Thoracic aorta (tissue), 2 donors: ENCODE results near the gene NEK9. TPM values are rescaled to one million over a fixed set of nuclear protein-coding genes. Genes with fewer than 3 reads are reported as not detected.

Experiments used
- ATAC-seq: fragments of 150-250 bp; one replicate; pipeline ENCODE4 v1.8.0; 2017; ENCODE audit warnings: low read depth; ENCODE audit not compliant: insufficient number of reproducible peaks, low FRiP score
- DNase-seq: peaks from one replicate; pipeline ENCODE4 v3.0.0-alpha.2; 2020; ENCODE audit warnings: low spot score
- H3K27ac ChIP-seq, 2 donors: fragments of 200-600 bp; sonication (generic); 1 replicate in 1 of 2; 2 replicates in 1 of 2; pipeline ENCODE4 v1.5.1; 2016; ENCODE audit warnings: mild to moderate bottlenecking in 2 of 2, moderate library complexity in 2 of 2
- H3K27me3 ChIP-seq: fragments of 200-600 bp; sonication (generic); replicated peaks from 2 replicates; pipeline ENCODE4 v1.6.0; 2016; ENCODE audit warnings: mild to moderate bottlenecking; ENCODE audit not compliant: insufficient read depth
- H3K36me3 ChIP-seq: fragments of 200-600 bp; sonication (generic); one replicate; pipeline ENCODE4 v1.5.1; 2016
- H3K4me1 ChIP-seq, 2 donors: fragments of 200-600 bp; sonication (generic); 1 replicate in 1 of 2; 2 replicates in 1 of 2; pipeline versions ENCODE4 v1.5.1 to v1.6.0; 2016; ENCODE audit warnings: low read depth in 2 of 2, mild to moderate bottlenecking in 1 of 2; ENCODE audit not compliant: control insufficient read depth in 1 of 2
- H3K4me3 ChIP-seq: fragments of 200-600 bp; sonication (generic); 2 replicates; pipeline ENCODE4 v1.5.1; 2016; ENCODE audit warnings: mild to moderate bottlenecking
- H3K9me3 ChIP-seq: fragments of 200-600 bp; sonication (generic); 2 replicates; pipeline ENCODE4 v1.5.1; 2016
- total RNA-seq, 2 donors: library from RNA; depleted of rRNA; stranded (reverse); fragments of >200 nt; gene quantifications; one replicate each; pipeline versions ENCODE4 v1.1.0 to v1.2.3, GENCODE V29; 2016
- TF ChIP-seq, protein P1 (sequence below): fragments of 200-600 bp; sonication (generic); IDR thresholded peaks from one replicate; pipeline ENCODE4 v1.5.1; 2019; ENCODE audit warnings: antibody characterized with exemption

Gene NEK9
- total RNA-seq, 2 donors from 2014 or later: 51.3 to 65.3 TPM

DNA sequence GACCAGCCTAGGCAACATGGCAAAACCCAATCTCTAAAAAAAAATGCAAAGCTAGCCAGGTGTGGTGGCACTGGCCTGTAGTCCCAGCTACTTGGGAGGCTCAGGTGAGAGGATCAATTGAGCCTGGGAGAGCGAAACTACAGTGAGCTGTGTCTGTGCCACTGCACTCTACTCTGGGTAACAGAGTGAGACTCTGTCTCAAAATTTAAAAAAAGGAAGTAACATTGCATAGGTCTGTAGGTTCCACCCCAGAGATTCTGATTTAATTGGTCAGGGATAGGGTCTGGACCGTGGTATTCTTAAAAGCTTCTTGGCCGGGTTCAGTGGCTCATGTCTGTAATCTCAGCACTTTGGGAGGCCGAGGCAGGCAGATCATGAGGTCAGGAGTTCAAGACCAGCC is 31.2 kb downstream of the NEK9 start:
- TF ChIP-seq, protein P1, sequence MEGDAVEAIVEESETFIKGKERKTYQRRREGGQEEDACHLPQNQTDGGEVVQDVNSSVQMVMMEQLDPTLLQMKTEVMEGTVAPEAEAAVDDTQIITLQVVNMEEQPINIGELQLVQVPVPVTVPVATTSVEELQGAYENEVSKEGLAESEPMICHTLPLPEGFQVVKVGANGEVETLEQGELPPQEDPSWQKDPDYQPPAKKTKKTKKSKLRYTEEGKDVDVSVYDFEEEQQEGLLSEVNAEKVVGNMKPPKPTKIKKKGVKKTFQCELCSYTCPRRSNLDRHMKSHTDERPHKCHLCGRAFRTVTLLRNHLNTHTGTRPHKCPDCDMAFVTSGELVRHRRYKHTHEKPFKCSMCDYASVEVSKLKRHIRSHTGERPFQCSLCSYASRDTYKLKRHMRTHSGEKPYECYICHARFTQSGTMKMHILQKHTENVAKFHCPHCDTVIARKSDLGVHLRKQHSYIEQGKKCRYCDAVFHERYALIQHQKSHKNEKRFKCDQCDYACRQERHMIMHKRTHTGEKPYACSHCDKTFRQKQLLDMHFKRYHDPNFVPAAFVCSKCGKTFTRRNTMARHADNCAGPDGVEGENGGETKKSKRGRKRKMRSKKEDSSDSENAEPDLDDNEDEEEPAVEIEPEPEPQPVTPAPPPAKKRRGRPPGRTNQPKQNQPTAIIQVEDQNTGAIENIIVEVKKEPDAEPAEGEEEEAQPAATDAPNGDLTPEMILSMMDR: no peak
- no peak for ATAC-seq
- no peaks in the 10 kb centered on the region for H3K4me1 ChIP-seq
- no peak overlapping the region for H3K27ac ChIP-seq
- no peak overlapping the region for H3K4me3 ChIP-seq
- H3K9me3 ChIP-seq: no peaks in the 10 kb centered on the region
- no peaks in the 10 kb centered on the region for H3K27me3 ChIP-seq
- no peak for DNase-seq
- H3K36me3 ChIP-seq: peaks cover 56% of the 10 kb centered on the region

DNA sequence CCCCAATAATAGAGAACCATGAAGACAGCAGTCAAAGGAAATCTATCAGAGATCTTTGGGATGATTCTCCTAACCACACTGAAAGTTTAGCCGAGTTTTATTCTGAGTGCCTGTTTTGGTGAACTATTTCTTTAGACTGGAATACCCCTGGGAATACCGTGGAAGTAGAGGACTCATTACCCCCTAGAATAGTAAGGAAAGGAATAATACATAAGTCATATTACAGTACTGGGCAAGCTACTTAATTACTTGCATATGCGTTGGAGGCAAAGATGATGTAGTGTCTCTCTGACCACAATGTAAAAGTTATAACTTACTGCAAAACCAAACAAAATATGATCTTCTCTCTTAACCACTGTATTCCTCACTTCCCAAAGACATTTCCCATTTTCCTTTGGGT is 32.0 kb downstream of the NEK9 start:
- Histone ChIP-seq H3K36me3 (peaks cover 51% of the 10 kb centered on the region), H3K9me3 (no peaks in the 10 kb centered on the region), H3K27ac (no peak overlapping the region), H3K4me3 (no peak overlapping the region), H3K27me3 (no peaks in the 10 kb centered on the region), H3K4me1 (no peaks in the 10 kb centered on the region)
- TF ChIP-seq, protein P1: no peak
- ATAC-seq (no peak), DNase-seq (no peak)

DNA sequence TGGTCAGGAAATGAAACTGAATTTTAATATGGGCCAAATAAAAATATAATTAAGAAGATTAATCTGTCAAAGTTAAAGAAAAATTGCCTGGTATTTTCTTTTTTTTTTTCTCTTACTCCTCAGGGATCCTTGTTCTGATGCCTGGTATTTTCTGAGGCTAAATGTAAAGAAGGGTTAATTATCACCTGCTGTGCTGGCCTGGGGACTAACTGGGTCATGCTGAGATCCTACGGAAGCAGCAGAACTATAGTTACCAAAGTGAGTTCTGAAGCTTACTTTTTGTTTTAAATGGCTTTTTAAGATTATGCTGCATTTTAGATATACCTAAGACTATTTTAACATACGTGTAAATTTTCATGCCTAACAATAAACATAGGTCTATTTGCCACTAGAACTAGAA is 34.1 kb downstream of the NEK9 start:
- Histone ChIP-seq H3K36me3 (peaks cover 38% of the 10 kb centered on the region), H3K27me3 (no peaks in the 10 kb centered on the region), H3K9me3 (no peaks in the 10 kb centered on the region), H3K27ac (no peak overlapping the region), H3K4me1 (no peaks in the 10 kb centered on the region), H3K4me3 (no peak overlapping the region)
- DNase-seq (no peak), ATAC-seq (no peak)
- TF ChIP-seq, protein P1: no peak

DNA sequence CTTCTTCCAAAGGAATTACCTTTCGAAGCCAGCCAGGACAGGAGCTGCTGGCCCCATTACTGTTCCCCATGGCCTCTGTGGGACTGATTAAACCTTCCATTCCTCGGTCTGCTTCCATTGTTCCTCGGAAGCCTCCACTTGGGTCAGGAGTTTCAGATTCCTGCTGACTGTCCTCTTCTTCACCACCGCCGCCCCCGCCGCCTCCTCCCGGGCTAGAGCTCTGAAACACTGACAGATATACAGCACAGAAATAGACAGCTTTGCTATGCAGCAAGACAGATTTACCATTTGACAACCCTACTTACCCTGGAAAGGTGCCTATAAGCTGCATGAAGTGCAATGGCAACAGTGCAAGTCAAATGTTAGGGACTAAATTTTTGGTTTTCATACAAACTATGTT is 35.6 kb downstream of the NEK9 start:
- H3K4me1 ChIP-seq: no peaks in the 10 kb centered on the region
- H3K27ac ChIP-seq: no peak overlapping the region
- no peaks in the 10 kb centered on the region for H3K9me3 ChIP-seq
- DNase-seq (no peak), ATAC-seq (no peak)
- no peaks in the 10 kb centered on the region for H3K27me3 ChIP-seq
- H3K4me3 ChIP-seq: no peak overlapping the region
- peaks cover 38% of the 10 kb centered on the region for H3K36me3 ChIP-seq
- TF ChIP-seq, protein P1: no peak

DNA sequence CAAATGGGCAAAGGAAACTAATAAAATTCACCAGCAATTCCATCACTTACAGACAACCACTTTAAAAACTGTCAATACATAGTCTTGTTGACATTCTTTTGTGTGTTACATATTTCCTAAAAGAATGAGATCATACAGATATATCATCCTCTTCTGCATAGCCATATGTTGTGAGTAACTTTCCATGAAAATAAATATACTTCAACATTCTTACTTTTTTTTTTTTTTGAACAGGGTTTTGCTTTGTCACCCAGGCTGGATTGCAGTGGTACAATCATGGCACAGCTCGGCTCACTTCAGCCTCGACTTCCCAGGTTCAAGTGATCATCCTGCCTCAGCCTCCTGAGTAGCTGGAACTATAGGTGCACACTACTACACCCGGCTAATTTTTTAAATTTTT is 36.5 kb downstream of the NEK9 start:
- ATAC-seq (no peak), DNase-seq (no peak)
- Histone ChIP-seq H3K27ac (no peak overlapping the region), H3K27me3 (no peaks in the 10 kb centered on the region), H3K4me1 (no peaks in the 10 kb centered on the region), H3K36me3 (peaks cover 37% of the 10 kb centered on the region), H3K4me3 (no peak overlapping the region), H3K9me3 (no peaks in the 10 kb centered on the region)
- TF ChIP-seq, protein P1: no peak
